ENCODE data around the gene MROH2B.

DNA sequence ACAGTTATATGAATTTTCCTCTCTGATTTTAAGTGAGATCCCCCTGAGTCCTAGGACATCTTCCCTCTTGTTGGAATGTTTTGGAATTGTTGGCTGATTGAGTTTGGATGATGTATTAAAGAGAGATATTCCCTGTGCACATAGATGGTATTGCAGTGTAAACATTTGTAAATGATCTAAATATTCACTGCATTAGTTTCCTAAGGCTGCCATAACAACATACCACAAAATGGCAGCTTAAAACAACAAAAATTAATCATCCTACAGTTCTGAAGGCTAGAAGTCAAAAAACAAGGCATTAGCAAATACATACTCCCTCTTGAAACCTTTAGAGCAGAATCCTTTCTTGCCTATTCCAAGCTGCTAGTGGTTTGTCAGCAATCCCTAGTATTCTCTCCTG is 38.0 kb upstream of the MROH2B start:
- TF ChIP-seq POU2F2 (IDR thresholded peaks at IDR 0.05; ENCODE audit: low read depth, low read length) (no peak), PAX5 (IDR thresholded peaks at IDR 0.05; ENCODE audit: insufficient read depth, low read length, severe bottlenecking) (no peak), POLR2AphosphoS5 (IDR thresholded peaks at IDR 0.05; ENCODE audit: low read depth, low read length) (no peak), POLR2A (IDR thresholded peaks at IDR 0.05; ENCODE audit: low read depth, low read length) (no peak), TAF1 (IDR thresholded peaks at IDR 0.05; ENCODE audit: low read depth, low read length) (no peak)
